K562 (cell line): ENCODE results near the gene DYNC1H1. TPM values are rescaled to one million over a fixed set of nuclear protein-coding genes. Genes with fewer than 3 reads are reported as not detected.
A peak's percentile ranks its signal among the peaks of the same experiment; 100 is the strongest.

Experiments
- CREB1 ChIP-seq, 2 experiments: sonication (generic) in 1 of 2; formaldehyde crosslinking in 1 of 2; IDR thresholded peaks; 2 replicates each; pipeline versions ENCODE4 v1.6.1 to v1.8.0; 2012 to 2022; ENCODE audit warnings: inconsistent platforms in 1 of 2, mild to moderate bottlenecking in 1 of 2, missing genetic modification reagents in 1 of 2, moderate library complexity in 1 of 2
- ESRRA ChIP-seq: fragments of 450-650 bp; IDR thresholded peaks from 2 replicates; pipeline ENCODE4 v1.6.1; 2014; ENCODE audit warnings: low read depth, mild to moderate bottlenecking, moderate library complexity, borderline replicate concordance
- EWSR1 ChIP-seq: fragments of 450-650 bp; IDR thresholded peaks from 2 replicates; pipeline ENCODE4 v1.6.1; 2018; ENCODE audit warnings: borderline replicate concordance, mild to moderate bottlenecking, low read depth, moderate library complexity; ENCODE audit not compliant: partially characterized antibody
- HMG20A ChIP-seq: fragments of 450-650 bp; formaldehyde crosslinking; conservative IDR thresholded peaks from 2 replicates; pipeline ENCODE4 v1.4.0; 2020; ENCODE audit warnings: mild to moderate bottlenecking, mixed read lengths
- L3MBTL2 ChIP-seq: fragments of 450-650 bp; IDR thresholded peaks from 2 replicates; pipeline ENCODE4 v1.6.1; 2016; ENCODE audit warnings: mild to moderate bottlenecking, moderate library complexity
- MEF2A ChIP-seq: IDR thresholded peaks from 2 replicates; pipeline ENCODE4 v1.6.1; 2011; ENCODE audit warnings: low read depth, mild to moderate bottlenecking, low read length, moderate library complexity; ENCODE audit not compliant: control insufficient read depth
- MTA2 ChIP-seq: fragments of 450-650 bp; IDR thresholded peaks from 2 replicates; pipeline ENCODE4 v1.6.1; 2016; ENCODE audit warnings: low read depth
- MTF1 ChIP-seq: fragments of 250-450 bp; sonication (Bioruptor Pico); IDR thresholded peaks from 2 replicates; pipeline ENCODE4 v1.9.0; 2021; ENCODE audit warnings: moderate library complexity, mild to moderate bottlenecking, inconsistent platforms, borderline replicate concordance
- NFE2L1 ChIP-seq: fragments of 450-650 bp; IDR thresholded peaks from 2 replicates; pipeline ENCODE4 v1.6.1; 2016; ENCODE audit warnings: missing genetic modification characterization, low read depth, mild to moderate bottlenecking, missing compliant biosample characterization, moderate library complexity, borderline replicate concordance
- NONO ChIP-seq, 2 experiments: fragments of 200-400 bp in 1 of 2; fragments of 450-650 bp in 1 of 2; formaldehyde crosslinking in 1 of 2; IDR thresholded peaks; 2 replicates each; pipeline ENCODE4 v1.6.1; 2017; ENCODE audit warnings: low read depth in 2 of 2, mild to moderate bottlenecking in 2 of 2, moderate library complexity in 2 of 2, low read length in 1 of 2
- STAT5B ChIP-seq: fragments of 250-450 bp; sonication (Bioruptor Pico); IDR thresholded peaks from 2 replicates; pipeline ENCODE4 v1.8.0; 2021; ENCODE audit warnings: mild to moderate bottlenecking, inconsistent platforms
- ZNF124 ChIP-seq: sonication (generic); formaldehyde crosslinking; IDR thresholded peaks from 2 replicates; pipeline ENCODE4 v1.8.1; 2022; ENCODE audit warnings: missing genetic modification reagents
- ZNF133 ChIP-seq: fragments of 250-450 bp; sonication (Bioruptor Pico); IDR thresholded peaks from 2 replicates; pipeline ENCODE4 v1.4.0; 2020; ENCODE audit warnings: mild to moderate bottlenecking
- ZNF174 ChIP-seq: fragments of 250-450 bp; sonication (Bioruptor Pico); IDR thresholded peaks from 2 replicates; pipeline ENCODE4 v1.4.0; 2020; ENCODE audit warnings: mild to moderate bottlenecking
- ZNF274 ChIP-seq: IDR thresholded peaks from 2 replicates; pipeline ENCODE4 v1.6.1; 2011; ENCODE audit warnings: low read depth, mild to moderate bottlenecking, low read length, moderate library complexity, borderline replicate concordance
- ZNF507 ChIP-seq: conservative IDR thresholded peaks from 2 replicates; pipeline ENCODE4 v1.6.1; 2017; ENCODE audit warnings: missing genetic modification characterization, missing compliant biosample characterization
- polyA plus RNA-seq, 8 experiments: library from polyadenylated mRNA; depleted of rRNA in 4 of 8; stranded (reverse) in 5 of 8; unstranded in 3 of 8; fragments of >200 nt; fragmentation: Nextera tagmentation in 2 of 8; fragmentation: Illumina TruSeq in 1 of 8; extraction: Ambion mirVana in 2 of 8; extraction: Trizol in 1 of 8; gene quantifications; 2 replicates each; pipeline versions ENCODE4 v1.2.1 to v1.2.3, GENCODE V29; 2011 to 2014; ENCODE audit warnings: inconsistent platforms in 1 of 8, missing spikeins in 1 of 8
- total RNA-seq, 7 experiments: library from RNA; depleted of rRNA in 6 of 7; stranded (reverse); fragments of >200 nt in 6 of 7; fragmentation: Illumina TruSeq in 2 of 7; extraction: Trizol in 2 of 7; gene quantifications; 2 replicates each; pipeline versions ENCODE4 v1.2.1 to v1.2.3, GENCODE V29; 2011 to 2021; ENCODE audit warnings: low replicate concordance in 1 of 7
- TF ChIP-seq, protein P1 (sequence below): sonication (generic); formaldehyde crosslinking; IDR thresholded peaks from 2 replicates; pipeline ENCODE4 v1.8.0; 2023; ENCODE audit warnings: missing genetic modification reagents, mild to moderate bottlenecking, borderline replicate concordance
- TF ChIP-seq, protein P2 (sequence below): fragments of 250-450 bp; sonication (Bioruptor Pico); IDR thresholded peaks from 2 replicates; pipeline ENCODE4 v1.4.0; 2020; ENCODE audit warnings: borderline replicate concordance
- TF ChIP-seq, protein P3 (sequence below): fragments of 200-800 bp; sonication (Bioruptor generic); IDR thresholded peaks from 2 replicates; pipeline ENCODE4 v1.6.1; 2017; ENCODE audit warnings: missing genetic modification characterization, missing compliant biosample characterization

Gene DYNC1H1
- total and polyA plus RNA-seq, 9 of the 15 experiments (the other 6 are each of a cell fraction or from before 2014, with no cell fraction given), result 31.9 to 335 (median 115) TPM

DNA sequence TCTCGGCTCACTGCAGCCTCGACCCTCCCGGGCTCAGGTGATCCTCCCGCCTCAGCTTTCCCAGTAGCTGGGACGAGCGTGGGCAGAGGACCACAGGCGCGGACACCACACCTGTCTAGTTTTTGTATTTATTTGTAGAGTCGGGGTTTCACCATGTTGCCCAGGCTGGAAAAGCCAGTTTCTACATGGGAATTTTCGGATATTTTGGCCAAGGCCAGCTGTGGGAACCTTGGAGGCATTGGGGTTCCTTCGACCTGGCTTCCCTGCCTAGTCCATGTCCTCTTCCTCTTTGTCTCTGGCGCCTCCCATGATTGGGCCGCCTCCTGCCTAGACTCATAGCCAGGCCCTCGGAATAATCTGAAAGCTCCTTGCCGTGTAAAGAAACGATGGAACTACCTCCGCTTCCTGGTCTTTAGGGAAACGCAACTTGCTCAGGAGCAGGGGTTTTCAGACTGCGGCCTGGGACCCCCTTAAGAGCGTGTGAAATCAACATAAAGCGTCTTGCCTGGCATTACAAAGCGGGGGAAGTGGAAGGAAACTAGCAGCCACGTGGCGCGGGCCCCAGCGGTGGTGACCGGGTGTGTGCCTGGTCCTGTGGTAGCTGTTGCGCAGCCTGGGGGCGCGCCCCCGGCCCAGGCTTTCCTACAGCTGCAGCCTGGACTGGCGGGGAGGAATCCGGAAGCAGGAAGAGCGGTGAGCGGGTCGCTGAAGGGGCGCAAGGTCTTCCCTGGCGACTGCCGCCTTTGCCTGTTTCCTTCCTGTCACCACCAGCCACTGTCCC, 123.8 kb downstream of the DYNC1H1 start (continued):
- TF ChIP-seq, protein P1, sequence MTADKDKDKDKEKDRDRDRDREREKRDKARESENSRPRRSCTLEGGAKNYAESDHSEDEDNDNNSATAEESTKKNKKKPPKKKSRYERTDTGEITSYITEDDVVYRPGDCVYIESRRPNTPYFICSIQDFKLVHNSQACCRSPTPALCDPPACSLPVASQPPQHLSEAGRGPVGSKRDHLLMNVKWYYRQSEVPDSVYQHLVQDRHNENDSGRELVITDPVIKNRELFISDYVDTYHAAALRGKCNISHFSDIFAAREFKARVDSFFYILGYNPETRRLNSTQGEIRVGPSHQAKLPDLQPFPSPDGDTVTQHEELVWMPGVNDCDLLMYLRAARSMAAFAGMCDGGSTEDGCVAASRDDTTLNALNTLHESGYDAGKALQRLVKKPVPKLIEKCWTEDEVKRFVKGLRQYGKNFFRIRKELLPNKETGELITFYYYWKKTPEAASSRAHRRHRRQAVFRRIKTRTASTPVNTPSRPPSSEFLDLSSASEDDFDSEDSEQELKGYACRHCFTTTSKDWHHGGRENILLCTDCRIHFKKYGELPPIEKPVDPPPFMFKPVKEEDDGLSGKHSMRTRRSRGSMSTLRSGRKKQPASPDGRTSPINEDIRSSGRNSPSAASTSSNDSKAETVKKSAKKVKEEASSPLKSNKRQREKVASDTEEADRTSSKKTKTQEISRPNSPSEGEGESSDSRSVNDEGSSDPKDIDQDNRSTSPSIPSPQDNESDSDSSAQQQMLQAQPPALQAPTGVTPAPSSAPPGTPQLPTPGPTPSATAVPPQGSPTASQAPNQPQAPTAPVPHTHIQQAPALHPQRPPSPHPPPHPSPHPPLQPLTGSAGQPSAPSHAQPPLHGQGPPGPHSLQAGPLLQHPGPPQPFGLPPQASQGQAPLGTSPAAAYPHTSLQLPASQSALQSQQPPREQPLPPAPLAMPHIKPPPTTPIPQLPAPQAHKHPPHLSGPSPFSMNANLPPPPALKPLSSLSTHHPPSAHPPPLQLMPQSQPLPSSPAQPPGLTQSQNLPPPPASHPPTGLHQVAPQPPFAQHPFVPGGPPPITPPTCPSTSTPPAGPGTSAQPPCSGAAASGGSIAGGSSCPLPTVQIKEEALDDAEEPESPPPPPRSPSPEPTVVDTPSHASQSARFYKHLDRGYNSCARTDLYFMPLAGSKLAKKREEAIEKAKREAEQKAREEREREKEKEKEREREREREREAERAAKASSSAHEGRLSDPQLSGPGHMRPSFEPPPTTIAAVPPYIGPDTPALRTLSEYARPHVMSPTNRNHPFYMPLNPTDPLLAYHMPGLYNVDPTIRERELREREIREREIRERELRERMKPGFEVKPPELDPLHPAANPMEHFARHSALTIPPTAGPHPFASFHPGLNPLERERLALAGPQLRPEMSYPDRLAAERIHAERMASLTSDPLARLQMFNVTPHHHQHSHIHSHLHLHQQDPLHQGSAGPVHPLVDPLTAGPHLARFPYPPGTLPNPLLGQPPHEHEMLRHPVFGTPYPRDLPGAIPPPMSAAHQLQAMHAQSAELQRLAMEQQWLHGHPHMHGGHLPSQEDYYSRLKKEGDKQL, result peak; percentile 87
- TF ChIP-seq NFE2L1 (tag), result no peak
- TF ChIP-seq EWSR1, result no peak
- peak; percentile 98 for TF ChIP-seq L3MBTL2
- no peak for TF ChIP-seq ZNF274
- no peak for TF ChIP-seq MTF1 (CRISPR knock-in tag)
- no peak for TF ChIP-seq ZNF124 (CRISPR knock-in tag)
- no peak for TF ChIP-seq ESRRA
- TF ChIP-seq HMG20A (CRISPR knock-in tag), result no peak
- no peak for TF ChIP-seq ZNF133 (CRISPR knock-in tag)
- no peak for TF ChIP-seq NONO (IDR thresholded peaks at IDR 0.05; ENCODE audit: low read depth in 2 of 2, low read length in 1 of 2)
- TF ChIP-seq ZNF507 (tag), result no peak
- TF ChIP-seq, protein P2, sequence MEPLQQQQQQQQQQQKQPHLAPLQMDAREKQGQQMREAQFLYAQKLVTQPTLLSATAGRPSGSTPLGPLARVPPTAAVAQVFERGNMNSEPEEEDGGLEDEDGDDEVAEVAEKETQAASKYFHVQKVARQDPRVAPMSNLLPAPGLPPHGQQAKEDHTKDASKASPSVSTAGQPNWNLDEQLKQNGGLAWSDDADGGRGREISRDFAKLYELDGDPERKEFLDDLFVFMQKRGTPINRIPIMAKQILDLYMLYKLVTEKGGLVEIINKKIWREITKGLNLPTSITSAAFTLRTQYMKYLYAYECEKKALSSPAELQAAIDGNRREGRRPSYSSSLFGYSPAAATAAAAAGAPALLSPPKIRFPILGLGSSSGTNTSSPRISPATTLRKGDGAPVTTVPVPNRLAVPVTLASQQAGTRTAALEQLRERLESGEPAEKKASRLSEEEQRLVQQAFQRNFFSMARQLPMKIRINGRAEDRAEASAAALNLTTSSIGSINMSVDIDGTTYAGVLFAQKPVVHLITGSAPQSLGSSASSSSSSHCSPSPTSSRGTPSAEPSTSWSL (CRISPR knock-in tag), result no peak
- TF ChIP-seq ZNF174 (CRISPR knock-in tag), result no peak
- TF ChIP-seq MTA2, result no peak
- no peak for TF ChIP-seq STAT5B (CRISPR knock-in tag)
- TF ChIP-seq CREB1 (IDR thresholded peaks at IDR 0.05), result no peak
- peak; percentile 60 for TF ChIP-seq CREB1 (CRISPR knock-in tag; IDR thresholded peaks at IDR 0.05)
- no peak for TF ChIP-seq MEF2A
- TF ChIP-seq, protein P3, sequence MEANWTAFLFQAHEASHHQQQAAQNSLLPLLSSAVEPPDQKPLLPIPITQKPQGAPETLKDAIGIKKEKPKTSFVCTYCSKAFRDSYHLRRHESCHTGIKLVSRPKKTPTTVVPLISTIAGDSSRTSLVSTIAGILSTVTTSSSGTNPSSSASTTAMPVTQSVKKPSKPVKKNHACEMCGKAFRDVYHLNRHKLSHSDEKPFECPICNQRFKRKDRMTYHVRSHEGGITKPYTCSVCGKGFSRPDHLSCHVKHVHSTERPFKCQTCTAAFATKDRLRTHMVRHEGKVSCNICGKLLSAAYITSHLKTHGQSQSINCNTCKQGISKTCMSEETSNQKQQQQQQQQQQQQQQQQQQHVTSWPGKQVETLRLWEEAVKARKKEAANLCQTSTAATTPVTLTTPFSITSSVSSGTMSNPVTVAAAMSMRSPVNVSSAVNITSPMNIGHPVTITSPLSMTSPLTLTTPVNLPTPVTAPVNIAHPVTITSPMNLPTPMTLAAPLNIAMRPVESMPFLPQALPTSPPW (CRISPR knock-in tag), result no peak
